ENCODE measurements around the gene VILL.

The VILL gene

DNA sequence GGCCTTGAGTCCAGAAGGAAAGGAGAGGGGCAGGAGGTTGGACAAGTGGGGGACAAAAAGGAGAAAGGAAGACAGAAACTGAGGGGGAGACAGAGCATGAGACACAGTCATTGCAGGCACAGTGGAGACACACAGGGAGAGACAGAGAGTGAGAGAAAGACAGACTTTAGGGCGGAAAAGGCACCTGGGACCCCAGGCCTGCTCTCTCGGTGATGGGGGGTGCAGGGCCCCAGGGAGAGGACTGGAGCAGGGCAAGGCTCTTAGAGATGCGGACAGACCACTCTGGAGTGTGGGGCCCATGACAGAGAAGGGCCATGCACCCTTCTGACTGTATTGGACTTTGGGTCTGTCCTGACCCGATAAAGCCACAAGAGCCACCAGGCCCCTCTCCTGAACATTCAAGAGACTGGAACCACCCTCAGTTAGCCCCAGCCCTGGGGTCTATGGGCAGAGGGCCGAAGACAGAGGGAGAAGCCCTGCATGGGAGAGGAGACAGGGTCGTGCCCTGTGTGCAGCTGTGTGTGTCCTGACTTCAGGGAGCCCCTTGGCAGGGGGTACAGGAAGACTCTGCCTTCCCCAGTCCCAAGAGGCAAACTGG, 26.4 kb downstream of the VILL start:
- TF ChIP-seq POLR2A (IDR thresholded peaks at IDR 0.05; ENCODE audit: low read length) (no peak), GATA1 (IDR thresholded peaks at IDR 0.05; ENCODE audit: low read depth, low read length) (no peak)

DNA sequence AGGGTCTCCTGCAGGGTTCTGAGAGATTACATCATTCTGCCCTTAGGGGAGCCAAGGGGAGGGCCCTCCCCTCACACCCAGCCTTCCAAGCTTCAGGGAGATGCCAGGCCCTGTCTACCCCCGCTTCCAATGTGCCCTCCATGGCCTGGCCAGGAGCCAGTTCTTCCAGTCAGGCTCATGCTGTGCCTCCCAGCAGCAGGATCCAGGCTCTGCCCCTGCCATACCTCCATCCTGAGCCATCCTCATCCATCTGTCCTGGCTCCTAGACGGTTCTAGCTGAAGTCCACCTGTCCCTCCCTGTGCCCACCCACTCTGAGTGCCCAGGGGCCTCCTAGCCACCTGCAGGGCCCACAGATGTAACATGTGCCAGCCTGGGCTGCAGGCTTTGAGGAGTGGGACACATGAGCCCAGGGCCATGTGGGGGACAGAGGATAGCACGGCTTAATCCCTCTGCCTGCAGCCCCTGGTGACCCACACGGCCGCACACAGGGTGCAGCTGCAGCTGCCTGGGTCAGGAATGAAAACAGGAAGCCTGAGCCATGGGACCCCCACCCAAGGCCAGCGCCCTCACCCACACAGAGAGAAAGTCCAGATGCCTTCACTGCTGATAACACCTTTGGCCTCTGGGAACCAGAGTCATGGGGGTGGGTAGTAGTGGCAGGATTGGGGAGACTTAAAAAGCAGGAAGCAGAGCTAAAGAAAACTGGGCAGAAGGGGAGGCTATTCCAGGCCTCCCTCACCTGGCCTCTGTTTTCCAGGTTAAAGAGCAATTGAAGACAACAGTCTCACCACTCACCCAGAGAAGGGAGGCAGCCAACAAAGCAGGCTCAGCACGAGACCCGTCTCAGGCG, 27.1 kb downstream of the VILL start:
- DNase-seq, result no peak
- TF ChIP-seq POLR2A (IDR thresholded peaks at IDR 0.05; ENCODE audit: low read length), result no peak
- TF ChIP-seq GATA1 (IDR thresholded peaks at IDR 0.05; ENCODE audit: low read depth, low read length), result no peak

More for the DNA sequence above, 26.4 kb downstream of the VILL start:
- no peak for DNase-seq

DNA sequence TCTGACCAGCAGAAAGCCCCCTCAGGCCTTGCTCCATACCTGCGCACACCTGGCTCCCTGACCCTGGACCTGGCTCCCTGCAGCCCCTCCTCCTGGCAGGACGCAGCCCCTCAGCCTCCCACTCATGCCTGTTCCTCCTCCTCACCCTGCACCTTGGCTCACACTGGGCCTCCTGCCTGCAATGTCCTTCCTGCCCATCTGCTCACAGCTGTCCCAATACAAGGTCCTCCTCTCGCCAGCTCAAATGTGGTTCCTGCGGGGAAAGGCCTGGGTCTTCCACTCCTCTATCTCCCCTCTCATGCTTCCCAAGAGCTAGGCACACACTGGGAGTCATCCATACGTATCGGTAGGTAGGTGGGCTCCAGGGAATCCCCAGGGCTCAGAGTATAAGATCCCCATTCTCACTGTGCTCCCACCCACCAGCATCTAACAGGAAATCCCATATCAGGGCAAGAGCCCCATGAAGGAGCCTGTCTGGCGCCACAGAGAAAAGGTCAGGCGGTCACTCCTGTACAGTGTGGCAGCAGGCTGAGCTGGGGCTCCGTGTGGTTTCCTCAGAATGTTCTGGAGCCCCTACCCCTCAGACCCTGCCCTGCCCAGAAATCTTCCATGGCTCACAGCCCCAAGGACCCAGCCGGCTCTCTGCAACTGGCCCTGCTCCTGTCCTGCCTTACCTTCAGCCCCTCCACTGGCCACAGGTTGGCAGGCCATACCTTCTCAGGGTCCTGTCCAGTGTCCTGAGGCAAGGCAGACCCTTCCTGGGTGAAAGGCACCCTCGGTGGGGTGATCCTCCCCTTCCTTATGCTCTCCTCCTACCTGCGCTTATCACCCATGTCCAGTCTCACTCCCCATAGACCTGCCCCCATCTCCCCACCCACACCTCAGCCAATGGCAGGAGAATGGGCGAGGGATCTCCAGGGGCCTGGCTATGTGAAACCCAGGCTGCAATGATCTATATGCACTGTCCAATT, 28.0 kb downstream of the VILL start:
- DNase-seq, result no peak
- no peak for TF ChIP-seq GATA1 (IDR thresholded peaks at IDR 0.05; ENCODE audit: low read depth, low read length)
- TF ChIP-seq POLR2A (IDR thresholded peaks at IDR 0.05; ENCODE audit: low read length), result no peak

DNA sequence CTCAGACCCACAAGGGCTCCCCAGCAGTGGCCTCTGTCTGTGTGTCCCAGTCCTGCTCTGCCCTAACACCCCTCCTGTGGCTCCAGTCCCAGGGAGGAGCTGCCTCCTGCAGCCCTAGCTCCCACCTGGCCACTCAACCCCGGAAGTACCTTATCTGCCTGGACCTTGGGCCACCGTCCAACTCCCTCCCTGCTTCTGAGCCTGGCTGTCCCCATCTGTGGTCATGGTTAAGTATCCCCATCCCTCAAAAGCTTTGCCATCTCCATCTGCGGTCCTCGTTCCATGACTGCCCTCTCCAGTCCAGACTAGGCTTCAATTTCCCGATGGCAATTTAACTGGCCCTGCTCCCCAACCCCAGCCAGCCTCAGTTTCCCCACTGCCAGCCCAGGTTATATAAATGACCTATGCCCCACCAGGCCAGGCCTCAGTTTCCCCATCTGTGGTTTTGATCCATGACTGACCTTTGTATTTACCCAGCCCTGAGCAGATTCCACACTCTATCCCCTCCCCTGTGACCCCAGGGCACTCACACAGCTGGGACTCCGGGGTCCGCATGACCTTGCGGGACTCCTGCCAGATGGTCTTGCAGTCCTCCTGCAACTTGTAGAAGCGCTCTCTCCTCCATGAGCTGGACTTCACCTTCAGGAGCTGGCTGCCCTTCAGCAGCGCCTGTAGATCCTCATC, 29.2 kb downstream of the VILL start:
- TF ChIP-seq GATA1 (IDR thresholded peaks at IDR 0.05; ENCODE audit: low read depth, low read length), result no peak
- TF ChIP-seq POLR2A (IDR thresholded peaks at IDR 0.05; ENCODE audit: low read length), result no peak

DNA sequence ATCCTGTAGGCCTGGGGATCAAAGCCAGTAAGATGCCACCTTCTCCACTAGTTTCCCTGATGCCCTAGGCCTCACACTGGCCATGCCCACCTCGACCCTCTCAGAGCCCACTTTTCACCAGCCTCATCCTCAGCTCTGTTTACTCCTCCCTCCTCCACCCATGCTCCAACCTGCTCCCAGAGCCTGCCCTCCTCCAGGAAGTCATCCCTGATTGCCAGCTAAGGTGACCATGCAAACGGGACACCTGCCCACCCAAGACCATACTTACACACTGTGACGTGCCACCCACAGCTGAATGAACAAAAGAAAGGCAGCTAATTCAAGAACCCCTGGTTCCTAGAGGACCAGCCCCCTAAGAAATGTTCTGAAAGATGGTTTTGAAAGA, 29.7 kb downstream of the VILL start:
- no peak for TF ChIP-seq POLR2A (IDR thresholded peaks at IDR 0.05; ENCODE audit: low read length)
- no peak for TF ChIP-seq GATA1 (IDR thresholded peaks at IDR 0.05; ENCODE audit: low read depth, low read length)
- no peak for DNase-seq

More for the DNA sequence above, 29.2 kb downstream of the VILL start:
- DNase-seq, result no peak

DNA sequence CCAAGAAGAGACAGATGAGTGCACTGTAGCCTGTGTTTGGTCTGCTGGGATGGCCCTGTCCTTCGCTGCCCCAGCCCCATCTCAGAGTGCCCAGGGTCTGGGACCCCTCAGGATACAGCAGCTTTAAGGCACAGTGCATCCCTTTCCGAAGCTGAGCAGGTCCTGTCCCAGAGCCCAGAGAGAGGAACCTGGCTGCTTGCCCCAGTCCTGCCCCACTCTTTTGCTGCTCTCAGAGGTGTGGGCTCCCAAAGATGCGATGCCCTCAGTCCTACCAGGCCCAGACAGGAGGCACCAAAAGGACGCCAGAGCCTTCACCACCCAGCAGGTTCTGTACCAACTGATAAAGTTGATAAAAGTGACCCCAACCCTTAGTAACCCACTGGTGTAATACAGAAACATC, 30.6 kb downstream of the VILL start:
- no peak for DNase-seq
- no peak for TF ChIP-seq GATA1 (IDR thresholded peaks at IDR 0.05; ENCODE audit: low read depth, low read length)
- TF ChIP-seq POLR2A (IDR thresholded peaks at IDR 0.05; ENCODE audit: low read length), result no peak

DNA sequence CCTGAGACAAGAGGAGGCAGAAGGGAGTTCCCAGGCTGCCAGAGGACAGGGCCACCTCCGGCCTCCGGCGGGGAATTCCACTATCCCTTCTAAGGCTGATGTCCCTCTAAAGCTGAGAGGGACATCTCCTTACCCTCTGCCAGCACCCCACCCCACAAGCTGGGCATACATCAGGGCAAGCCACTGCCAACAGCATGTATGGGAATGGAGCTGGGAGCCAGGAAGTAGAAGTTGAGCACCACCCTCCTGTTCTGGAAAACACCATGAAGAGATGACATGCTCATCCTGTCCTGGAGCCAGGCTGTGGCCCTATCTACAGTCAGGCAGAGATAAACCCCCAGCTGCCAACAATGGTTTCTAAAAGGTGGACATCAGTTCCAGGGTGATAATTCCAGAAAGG, 31.7 kb downstream of the VILL start:
- no peak for DNase-seq
- TF ChIP-seq GATA1 (IDR thresholded peaks at IDR 0.05; ENCODE audit: low read depth, low read length) (no peak), POLR2A (IDR thresholded peaks at IDR 0.05; ENCODE audit: low read length) (no peak)

DNA sequence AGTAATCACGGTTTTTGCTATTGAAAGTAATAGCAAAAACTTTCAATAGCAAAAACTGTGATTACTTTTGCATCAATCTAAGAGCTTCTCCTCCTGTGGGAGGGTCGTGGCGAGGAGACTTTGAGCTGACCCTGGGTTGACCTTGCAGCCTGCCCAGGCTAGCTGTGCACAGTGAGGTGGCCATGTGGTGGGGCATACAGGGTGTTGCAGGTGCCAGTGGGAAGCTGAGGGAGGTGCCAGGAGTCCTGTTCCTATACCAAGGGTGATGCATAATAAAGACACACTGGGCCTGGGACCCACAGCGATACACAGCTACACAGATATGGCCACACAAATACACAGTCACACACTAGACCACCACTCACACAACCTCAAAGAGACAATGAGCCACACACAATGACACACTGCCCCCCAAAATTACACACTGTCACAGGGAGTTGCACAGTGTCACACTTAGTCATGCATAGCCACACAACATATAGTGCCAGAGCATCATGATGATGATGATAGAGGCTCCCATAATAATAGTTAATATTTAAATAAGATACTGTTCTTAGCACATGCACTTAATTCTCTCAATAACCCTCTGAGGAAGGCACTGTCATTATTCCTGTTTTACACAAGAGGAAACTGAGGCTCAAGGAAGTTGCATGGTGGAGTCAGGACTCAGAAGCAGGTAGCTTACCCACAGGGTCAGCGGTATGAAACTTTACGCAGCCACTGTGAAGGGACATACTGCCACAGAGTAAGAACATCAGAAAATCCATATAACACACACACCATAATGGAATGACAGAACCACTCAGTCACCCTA, 32.5 kb downstream of the VILL start:
- no peak for DNase-seq
- no peak for TF ChIP-seq GATA1 (IDR thresholded peaks at IDR 0.05; ENCODE audit: low read depth, low read length)
- TF ChIP-seq POLR2A (IDR thresholded peaks at IDR 0.05; ENCODE audit: low read length), result no peak

DNA sequence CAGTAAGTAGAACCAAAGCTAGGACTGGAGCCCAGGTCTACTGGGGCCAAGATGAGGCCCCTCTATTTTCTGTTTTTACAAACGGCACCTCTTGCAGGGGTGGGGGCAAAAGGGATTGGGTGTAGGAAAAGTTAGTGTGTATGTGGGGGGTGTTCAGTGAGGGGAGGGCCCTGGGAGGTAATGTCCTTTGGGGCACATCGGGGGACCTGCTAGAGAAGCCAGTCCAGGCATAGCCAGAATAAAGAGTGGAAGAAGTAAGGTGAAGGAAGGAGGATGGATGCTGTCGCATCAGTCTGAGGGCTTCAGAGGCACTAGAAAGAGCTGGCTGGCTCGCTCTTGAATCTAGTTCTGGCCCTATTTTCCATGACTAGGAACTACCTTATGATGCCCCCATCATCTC, 36.3 kb downstream of the VILL start:
- TF ChIP-seq GATA1 (IDR thresholded peaks at IDR 0.05; ENCODE audit: low read depth, low read length) (no peak), POLR2A (IDR thresholded peaks at IDR 0.05; ENCODE audit: low read length) (no peak)
- no peak for DNase-seq

DNA sequence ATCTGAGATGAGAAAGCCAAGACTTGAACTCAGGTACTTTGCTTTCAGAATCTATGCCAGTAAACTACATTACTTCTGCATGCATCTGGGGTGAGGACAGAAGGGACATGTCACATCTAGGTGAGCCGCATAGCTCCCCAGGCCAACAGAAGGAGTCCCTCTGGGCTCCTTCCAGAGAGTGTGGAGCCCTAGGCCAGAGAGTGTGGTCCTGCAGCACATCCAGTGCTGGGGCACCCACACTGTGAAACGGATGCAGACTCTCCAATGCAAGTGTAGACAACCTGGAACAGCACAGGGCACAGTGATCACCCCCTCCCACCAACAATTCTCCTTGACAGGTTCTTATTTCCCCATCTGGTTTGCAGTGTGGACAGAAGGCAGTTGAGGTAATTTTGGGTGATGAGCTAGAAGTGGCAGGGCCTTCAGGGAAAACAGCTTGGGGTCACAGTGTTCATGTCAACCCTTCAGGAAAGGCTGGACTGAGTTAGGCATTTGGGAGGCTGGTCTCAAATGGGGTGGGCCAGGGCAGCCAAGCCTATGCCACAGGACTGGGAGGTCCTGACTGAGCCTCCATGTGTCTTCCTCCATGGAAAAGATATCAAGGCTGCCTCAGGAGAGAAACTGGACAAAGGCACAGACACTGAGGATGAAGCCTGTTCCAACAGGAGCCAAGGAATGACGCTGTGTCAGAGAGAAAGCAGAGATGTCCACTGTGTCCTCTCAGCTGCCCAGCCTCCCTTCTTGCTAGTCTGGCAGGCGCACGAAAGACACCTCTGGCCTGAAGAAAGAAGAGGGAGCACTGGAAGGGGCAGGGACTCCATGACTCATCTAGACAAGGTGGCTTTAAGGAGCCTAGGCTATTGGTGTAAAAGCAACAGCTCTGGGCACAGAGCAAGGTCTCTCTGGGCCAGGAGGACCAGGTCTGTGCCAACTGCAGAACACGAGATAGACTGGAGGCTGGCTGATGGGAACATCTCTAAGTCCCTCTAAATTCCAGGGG, 37.2 kb downstream of the VILL start:
- TF ChIP-seq POLR2A (IDR thresholded peaks at IDR 0.05; ENCODE audit: low read length) (no peak), GATA1 (IDR thresholded peaks at IDR 0.05; ENCODE audit: low read depth, low read length) (no peak)
- no peak for DNase-seq

DNA sequence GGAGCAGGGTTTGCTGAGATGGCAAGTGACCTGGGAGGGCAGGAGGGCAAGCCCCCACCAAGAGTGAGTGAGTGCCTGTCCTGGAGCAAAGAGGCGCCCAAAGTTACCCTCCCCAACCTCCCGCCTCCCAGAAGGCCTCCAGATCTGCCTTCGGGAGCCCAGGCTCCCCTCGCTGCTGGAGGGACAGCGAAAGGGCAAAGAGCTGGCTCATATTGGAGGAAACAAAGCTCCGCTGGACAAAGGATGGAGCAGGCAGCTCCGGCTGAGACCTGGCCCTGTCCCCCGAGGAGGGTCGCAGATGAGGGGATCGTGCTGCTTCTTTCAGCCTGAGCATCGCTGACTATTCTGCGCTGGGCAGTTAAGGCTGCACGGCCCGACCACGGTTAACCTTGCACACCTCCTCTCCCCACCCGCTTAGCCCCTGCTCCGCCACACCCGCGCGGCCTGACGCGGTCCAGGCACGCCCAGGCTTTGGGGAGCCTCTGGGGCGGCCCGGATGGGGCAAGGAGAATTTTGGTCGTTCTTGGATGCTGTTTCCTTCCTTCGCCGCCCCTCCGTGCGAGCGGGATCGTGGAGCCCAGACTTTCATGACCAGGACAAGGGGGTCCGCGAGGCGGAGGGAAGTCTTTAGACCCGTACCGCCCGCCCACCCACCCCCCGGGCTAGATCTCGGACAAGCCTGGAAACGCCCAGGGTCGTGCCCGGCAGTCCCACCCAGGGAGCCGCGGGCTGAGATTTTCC, 38.2 kb downstream of the VILL start:
- DNase-seq, result no peak

More for the DNA sequence above, 38.2 kb downstream of the VILL start:
- TF ChIP-seq POLR2A (IDR thresholded peaks at IDR 0.05; ENCODE audit: low read length) (no peak), GATA1 (IDR thresholded peaks at IDR 0.05; ENCODE audit: low read depth, low read length) (no peak)
